ENCODE measurements around the gene DNMT3A. TPM values are rescaled to one million over a fixed set of nuclear protein-coding genes. Genes with fewer than 3 reads are reported as not detected.

The DNMT3A gene
- total and polyA plus RNA-seq, 2 donors (not counting 3 experiments of a cell fraction or from before 2014, with no cell fraction given), result 23.3 to 71.7 TPM

DNA sequence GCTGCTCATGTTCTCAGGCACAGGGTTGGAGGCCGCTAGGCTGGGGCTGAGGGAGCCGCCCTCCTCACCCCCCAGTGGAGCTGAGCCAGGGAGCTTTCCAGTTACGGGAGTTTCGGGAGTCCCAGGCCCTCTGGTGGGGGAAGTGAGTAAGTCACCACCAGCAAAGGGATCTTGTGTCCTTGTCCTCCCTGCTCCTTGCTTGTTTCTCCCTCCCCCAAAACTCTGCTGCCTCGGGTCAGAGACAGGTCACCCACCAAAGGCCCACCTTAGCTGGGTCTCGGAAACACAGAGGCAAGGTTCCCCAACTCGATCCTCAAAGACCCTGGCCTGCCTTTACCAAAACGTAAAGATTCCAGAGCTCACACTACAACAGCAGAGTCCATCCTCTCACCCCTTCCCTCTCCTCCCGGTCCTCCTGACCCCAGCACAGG lies 112.9 kb downstream of the DNMT3A start:
- no peaks in the 10 kb centered on the region for H3K27me3 ChIP-seq (ENCODE audit: control insufficient read depth in 2 of 2, insufficient read depth in 2 of 2, low read length in 2 of 2)
- H3K9ac ChIP-seq (replicated peaks; ENCODE audit: extremely low read depth, insufficient read depth, low read length), result no peak overlapping the region
- H3K27ac ChIP-seq (ENCODE audit: insufficient read depth, low read depth, low read length), result no peak overlapping the region
- H3K9me1 ChIP-seq (replicated peaks; ENCODE audit: control insufficient read depth, extremely low read depth, insufficient read depth, low read length), result no peaks in the 10 kb centered on the region
- POLR2A ChIA-PET, result no interaction called here
- H3K4me3 ChIP-seq (replicated peaks in 1 of 3; ENCODE audit: insufficient read depth in 1 of 3, low read depth in 1 of 3, low read length in 3 of 3), result no peak overlapping the region
- no peak overlapping the region for H3K4me2 ChIP-seq (ENCODE audit: insufficient read depth, low read length)
- intact Hi-C loops (cut with micrococcal nuclease), result loop anchor here (1.0 kb wide), 2 partner anchors 147 to 254 kb away; no protein-coding TSS in a partner anchor
- CTCF ChIA-PET, result interaction anchor here (0.6 to 2.8 kb wide), 41 partner anchors 8 to 818 kb away, joined by 3 to 29 read pairs (median 5); partner anchors contain the start of gene POMC
- TF ChIP-seq POLR2A (IDR thresholded peaks at IDR 0.05; ENCODE audit: low read depth, low read length), result no peak
- TF ChIP-seq, protein P1, sequence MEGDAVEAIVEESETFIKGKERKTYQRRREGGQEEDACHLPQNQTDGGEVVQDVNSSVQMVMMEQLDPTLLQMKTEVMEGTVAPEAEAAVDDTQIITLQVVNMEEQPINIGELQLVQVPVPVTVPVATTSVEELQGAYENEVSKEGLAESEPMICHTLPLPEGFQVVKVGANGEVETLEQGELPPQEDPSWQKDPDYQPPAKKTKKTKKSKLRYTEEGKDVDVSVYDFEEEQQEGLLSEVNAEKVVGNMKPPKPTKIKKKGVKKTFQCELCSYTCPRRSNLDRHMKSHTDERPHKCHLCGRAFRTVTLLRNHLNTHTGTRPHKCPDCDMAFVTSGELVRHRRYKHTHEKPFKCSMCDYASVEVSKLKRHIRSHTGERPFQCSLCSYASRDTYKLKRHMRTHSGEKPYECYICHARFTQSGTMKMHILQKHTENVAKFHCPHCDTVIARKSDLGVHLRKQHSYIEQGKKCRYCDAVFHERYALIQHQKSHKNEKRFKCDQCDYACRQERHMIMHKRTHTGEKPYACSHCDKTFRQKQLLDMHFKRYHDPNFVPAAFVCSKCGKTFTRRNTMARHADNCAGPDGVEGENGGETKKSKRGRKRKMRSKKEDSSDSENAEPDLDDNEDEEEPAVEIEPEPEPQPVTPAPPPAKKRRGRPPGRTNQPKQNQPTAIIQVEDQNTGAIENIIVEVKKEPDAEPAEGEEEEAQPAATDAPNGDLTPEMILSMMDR (IDR thresholded peaks at IDR 0.05; ENCODE audit: extremely low read depth in 1 of 2, insufficient read depth in 1 of 2, low read depth in 1 of 2, low read length in 2 of 2), result peak; percentile 68 to 85
- peaks cover 6 to 14% of the 10 kb centered on the region in 2 experiments for H3K36me3 ChIP-seq (ENCODE audit: control insufficient read depth in 2 of 2, extremely low read depth in 1 of 2, insufficient read depth in 2 of 2, low read length in 2 of 2)
- no peaks in the 10 kb centered on the region for H3K4me1 ChIP-seq (ENCODE audit: control insufficient read depth, extremely low read depth, insufficient read depth, low read length)
- DNase-seq (ENCODE audit: low read depth, low spot score) (peak; percentile 72), FAIRE-seq (peak; percentile 87)
- H3K79me2 ChIP-seq (ENCODE audit: control insufficient read depth, insufficient read depth, low read length), result no peaks in the 10 kb centered on the region
- H3K9me3 ChIP-seq (replicated peaks; ENCODE audit: control insufficient read depth, insufficient read depth, low read length), result no peaks in the 10 kb centered on the region
- dilution Hi-C loops (cut with MboI; ENCODE audit: extremely low pct_ligation_motif_present, low sequenced_read_pairs), result no loop called here
- no TSS peak for BruUV-seq (replicated peaks)
- no peak overlapping the region for H2AFZ ChIP-seq (ENCODE audit: low read depth, low read length)
- no peaks in the 10 kb centered on the region for H4K20me1 ChIP-seq (replicated peaks; ENCODE audit: control insufficient read depth, extremely low read depth, insufficient read depth, low read length)

DNA sequence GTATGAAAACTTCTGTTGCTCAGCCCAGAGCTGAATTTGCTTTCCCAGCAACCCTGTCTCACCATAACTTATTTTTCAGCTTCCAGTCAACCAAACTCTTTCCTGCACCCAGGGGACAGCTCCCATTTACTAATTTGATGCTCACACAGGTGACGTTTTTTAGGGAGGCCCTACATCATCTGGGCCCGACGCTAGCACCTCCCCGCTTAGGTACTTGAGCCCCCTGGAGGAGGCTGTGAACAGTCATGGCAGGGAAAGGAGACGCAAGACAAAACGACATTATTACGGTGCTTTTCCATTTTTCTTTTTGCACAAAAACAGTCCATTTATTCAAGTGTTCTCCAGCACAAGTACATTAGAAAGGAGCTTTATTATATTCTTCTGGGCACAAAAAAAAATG lies 114.1 kb downstream of the DNMT3A start:
- DNase-seq (ENCODE audit: low read depth, low spot score) (no peak), FAIRE-seq (no peak)
- dilution Hi-C loops (cut with MboI; ENCODE audit: extremely low pct_ligation_motif_present, low sequenced_read_pairs) (no loop called here), intact Hi-C loops (cut with micrococcal nuclease) (no loop called here)
- Histone ChIP-seq H3K4me2 (ENCODE audit: insufficient read depth, low read length) (no peak overlapping the region), H3K9me3 (replicated peaks; ENCODE audit: control insufficient read depth, insufficient read depth, low read length) (no peaks in the 10 kb centered on the region), H2AFZ (ENCODE audit: low read depth, low read length) (no peak overlapping the region), H3K79me2 (ENCODE audit: control insufficient read depth, insufficient read depth, low read length) (no peaks in the 10 kb centered on the region), H3K27ac (ENCODE audit: insufficient read depth, low read depth, low read length) (no peak overlapping the region), H3K27me3 (ENCODE audit: control insufficient read depth in 2 of 2, insufficient read depth in 2 of 2, low read length in 2 of 2) (no peaks in the 10 kb centered on the region), H3K4me3 (replicated peaks in 1 of 3; ENCODE audit: insufficient read depth in 1 of 3, low read depth in 1 of 3, low read length in 3 of 3) (no peak overlapping the region), H3K9ac (replicated peaks; ENCODE audit: extremely low read depth, insufficient read depth, low read length) (no peak overlapping the region), H4K20me1 (replicated peaks; ENCODE audit: control insufficient read depth, extremely low read depth, insufficient read depth, low read length) (no peaks in the 10 kb centered on the region), H3K9me1 (replicated peaks; ENCODE audit: control insufficient read depth, extremely low read depth, insufficient read depth, low read length) (no peaks in the 10 kb centered on the region), H3K36me3 (ENCODE audit: control insufficient read depth in 2 of 2, extremely low read depth in 1 of 2, insufficient read depth in 2 of 2, low read length in 2 of 2) (peaks cover 2 to 6% of the 10 kb centered on the region in 2 experiments), H3K4me1 (ENCODE audit: control insufficient read depth, extremely low read depth, insufficient read depth, low read length) (no peaks in the 10 kb centered on the region)
- ChIA-PET POLR2A (no interaction called here), CTCF (interaction anchor here (1.4 to 2.8 kb wide), 5 partner anchors 12 to 134 kb away, joined by 3 to 14 read pairs (median 9); no protein-coding TSS in a partner anchor)
- no TSS peak for BruUV-seq (replicated peaks)
- TF ChIP-seq EZH2 (IDR thresholded peaks at IDR 0.05; ENCODE audit: borderline replicate concordance, low read depth, low read length, severe bottlenecking) (no peak), FOS (IDR thresholded peaks at IDR 0.05; ENCODE audit: borderline replicate concordance, insufficient read depth, low read length) (no peak), JUN (IDR thresholded peaks at IDR 0.05; ENCODE audit: borderline replicate concordance, insufficient read depth, insufficient read length, low read depth) (no peak), POLR2A (IDR thresholded peaks at IDR 0.05; ENCODE audit: low read depth, low read length) (no peak), MYC (IDR thresholded peaks at IDR 0.05; ENCODE audit: low read depth, low read length) (no peak)
- TF ChIP-seq, protein P2, sequence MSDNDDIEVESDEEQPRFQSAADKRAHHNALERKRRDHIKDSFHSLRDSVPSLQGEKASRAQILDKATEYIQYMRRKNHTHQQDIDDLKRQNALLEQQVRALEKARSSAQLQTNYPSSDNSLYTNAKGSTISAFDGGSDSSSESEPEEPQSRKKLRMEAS (IDR thresholded peaks at IDR 0.05; ENCODE audit: insufficient read depth, insufficient read length), result no peak
- TF ChIP-seq, protein P1 (IDR thresholded peaks at IDR 0.05; ENCODE audit: extremely low read depth in 1 of 2, insufficient read depth in 1 of 2, low read depth in 1 of 2, low read length in 2 of 2), result no peak
